ENCODE results near the gene FASN.

GRCh38 chr17:82078433-82078832 is 19.6 kb downstream of the FASN start:
- no peak for TF ChIP-seq CTCF (conservative IDR thresholded peaks at IDR 0.05 in 1 of 2, IDR thresholded peaks at IDR 0.05 in 1 of 2; ENCODE audit: low read depth in 1 of 2, low read length in 2 of 2)
- no peak for TF ChIP-seq EZH2 (IDR thresholded peaks at IDR 0.05; ENCODE audit: low read length, missing control alignments)
